ENCODE results near the gene TRDN. TPM values are rescaled to one million over a fixed set of nuclear protein-coding genes. Genes with fewer than 3 reads are reported as not detected.

The TRDN gene
- total and polyA plus RNA-seq, 10 donors: 0.03 to 0.20 (median 0.10) TPM; not detected in 7

DNA sequence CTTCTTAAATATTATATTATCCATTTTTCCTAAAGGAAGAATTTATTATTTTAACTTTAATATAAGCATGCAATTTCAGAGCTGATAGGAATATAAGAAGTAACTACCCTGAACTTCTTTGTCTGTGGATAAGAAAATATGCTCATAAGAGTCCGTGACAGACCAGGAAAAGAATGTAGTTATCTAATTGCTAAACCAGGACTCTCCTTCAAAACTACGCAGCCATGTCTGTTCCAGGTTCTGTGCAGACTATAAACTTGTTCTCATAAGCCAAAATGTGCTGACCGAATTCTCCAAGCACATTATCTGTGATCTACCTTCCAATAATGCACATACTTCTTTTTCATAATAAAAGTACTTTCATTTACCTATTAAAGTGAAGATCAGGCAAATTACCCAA, 116.5 kb downstream of the TRDN start:
- Histone ChIP-seq H3K36me3 (no peaks in the 10 kb centered on the region), H3K27me3 (replicated peaks in 1 of 7) (no peaks in the 10 kb centered on the region), H3K27ac (no peak overlapping the region), H3K4me3 (no peak overlapping the region), H3K4me1 (no peaks in the 10 kb centered on the region), H3K9me3 (peaks cover 0 to 4% (median 0%) of the 10 kb centered on the region in 8 donors)
- WGBS, 5 donors: 65 to 83% (median 74%) methylated on average over 3 of the region's 3 CpGs
- TF ChIP-seq POLR2AphosphoS5 (IDR thresholded peaks at IDR 0.05): no peak
- no peak for TF ChIP-seq POLR2A (IDR thresholded peaks at IDR 0.05)
- TF ChIP-seq, protein P1, sequence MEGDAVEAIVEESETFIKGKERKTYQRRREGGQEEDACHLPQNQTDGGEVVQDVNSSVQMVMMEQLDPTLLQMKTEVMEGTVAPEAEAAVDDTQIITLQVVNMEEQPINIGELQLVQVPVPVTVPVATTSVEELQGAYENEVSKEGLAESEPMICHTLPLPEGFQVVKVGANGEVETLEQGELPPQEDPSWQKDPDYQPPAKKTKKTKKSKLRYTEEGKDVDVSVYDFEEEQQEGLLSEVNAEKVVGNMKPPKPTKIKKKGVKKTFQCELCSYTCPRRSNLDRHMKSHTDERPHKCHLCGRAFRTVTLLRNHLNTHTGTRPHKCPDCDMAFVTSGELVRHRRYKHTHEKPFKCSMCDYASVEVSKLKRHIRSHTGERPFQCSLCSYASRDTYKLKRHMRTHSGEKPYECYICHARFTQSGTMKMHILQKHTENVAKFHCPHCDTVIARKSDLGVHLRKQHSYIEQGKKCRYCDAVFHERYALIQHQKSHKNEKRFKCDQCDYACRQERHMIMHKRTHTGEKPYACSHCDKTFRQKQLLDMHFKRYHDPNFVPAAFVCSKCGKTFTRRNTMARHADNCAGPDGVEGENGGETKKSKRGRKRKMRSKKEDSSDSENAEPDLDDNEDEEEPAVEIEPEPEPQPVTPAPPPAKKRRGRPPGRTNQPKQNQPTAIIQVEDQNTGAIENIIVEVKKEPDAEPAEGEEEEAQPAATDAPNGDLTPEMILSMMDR (IDR thresholded peaks at IDR 0.05 in 8 of 11, conservative IDR thresholded peaks at IDR 0.05 in 3 of 11): no peak
- intact Hi-C loops (cut with DNase I; ENCODE audit: low total_unique reads): no loop called here
- no peak for DNase-seq

DNA sequence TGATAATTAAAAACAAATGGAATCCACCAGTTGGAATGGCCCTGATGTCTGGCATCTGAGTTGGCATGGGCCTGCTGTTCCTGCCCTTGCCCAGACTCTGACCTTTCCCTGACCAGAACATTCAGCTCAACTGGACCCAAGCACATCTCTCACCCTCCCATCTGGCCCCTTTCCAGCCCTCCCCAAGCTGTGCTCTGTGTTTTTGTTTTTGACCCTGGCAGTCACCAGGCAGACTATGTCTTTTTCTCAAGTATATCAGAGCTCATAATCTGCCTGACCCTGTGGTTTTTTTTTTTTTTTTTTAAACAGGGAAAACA, 117.6 kb downstream of the TRDN start:
- no peak for DNase-seq
- intact Hi-C loops (cut with DNase I; ENCODE audit: low total_unique reads): no loop called here

DNA sequence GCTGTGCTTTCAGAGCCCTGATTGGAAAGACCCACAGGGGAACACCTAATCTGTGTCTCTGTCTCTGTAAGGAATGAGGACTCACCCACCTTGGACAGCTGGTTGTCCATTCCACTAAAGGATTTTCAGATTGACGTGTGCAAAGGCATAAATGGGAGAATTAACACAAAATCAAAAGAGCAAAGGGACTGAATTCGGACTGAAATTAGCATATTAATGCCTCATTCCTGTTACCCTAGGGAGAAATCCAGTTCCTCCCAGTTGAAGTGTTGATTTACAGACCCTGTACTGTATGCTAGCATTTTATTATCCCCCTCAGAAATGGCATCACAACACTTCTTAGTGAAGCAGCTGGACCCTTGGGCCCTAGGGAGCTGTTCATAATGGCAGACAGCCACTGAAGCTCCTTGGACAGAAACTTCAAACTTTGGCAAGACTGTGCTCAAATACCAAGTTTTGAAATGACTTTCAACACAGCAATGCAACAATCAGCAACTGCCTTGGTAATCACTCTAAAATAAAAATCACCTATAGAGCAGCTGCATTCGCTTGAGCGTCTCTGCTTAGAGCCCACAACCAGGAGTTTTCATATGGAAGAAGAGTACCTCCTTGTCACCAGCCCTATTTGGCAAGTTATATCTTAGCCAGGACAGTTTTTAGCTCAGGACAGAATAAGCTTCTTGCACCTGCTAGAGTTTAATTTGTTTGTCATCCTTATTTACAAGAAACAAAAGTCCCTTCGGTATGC, 118.1 kb downstream of the TRDN start:
- H3K4me1 ChIP-seq: no peaks in the 10 kb centered on the region
- 73 to 83% (median 81%) methylated on average over 5 of the region's 5 CpGs for WGBS, 5 donors
- H3K27ac ChIP-seq: no peak overlapping the region
- no peak overlapping the region for H3K4me3 ChIP-seq
- intact Hi-C loops (cut with DNase I; ENCODE audit: low total_unique reads): no loop called here
- TF ChIP-seq POLR2A (IDR thresholded peaks at IDR 0.05) (no peak), POLR2AphosphoS5 (IDR thresholded peaks at IDR 0.05) (no peak)
- TF ChIP-seq, protein P1 (IDR thresholded peaks at IDR 0.05 in 8 of 11, conservative IDR thresholded peaks at IDR 0.05 in 3 of 11): no peak
- H3K27me3 ChIP-seq (replicated peaks in 1 of 7): no peaks in the 10 kb centered on the region
- no peaks in the 10 kb centered on the region for H3K36me3 ChIP-seq
- DNase-seq: no peak
- peaks cover 0 to 4% (median 0%) of the 10 kb centered on the region in 8 donors for H3K9me3 ChIP-seq

More for the DNA sequence above, 117.6 kb downstream of the TRDN start:
- H3K9me3 ChIP-seq: peaks cover 0 to 4% (median 0%) of the 10 kb centered on the region in 8 donors
- H3K27me3 ChIP-seq (replicated peaks in 1 of 7): no peaks in the 10 kb centered on the region
- H3K4me1 ChIP-seq: no peaks in the 10 kb centered on the region
- no peak overlapping the region for H3K4me3 ChIP-seq
- TF ChIP-seq POLR2AphosphoS5 (IDR thresholded peaks at IDR 0.05): no peak
- TF ChIP-seq POLR2A (IDR thresholded peaks at IDR 0.05): no peak
- TF ChIP-seq, protein P1 (IDR thresholded peaks at IDR 0.05 in 8 of 11, conservative IDR thresholded peaks at IDR 0.05 in 3 of 11): no peak
- H3K36me3 ChIP-seq: no peaks in the 10 kb centered on the region
- no peak overlapping the region for H3K27ac ChIP-seq

DNA sequence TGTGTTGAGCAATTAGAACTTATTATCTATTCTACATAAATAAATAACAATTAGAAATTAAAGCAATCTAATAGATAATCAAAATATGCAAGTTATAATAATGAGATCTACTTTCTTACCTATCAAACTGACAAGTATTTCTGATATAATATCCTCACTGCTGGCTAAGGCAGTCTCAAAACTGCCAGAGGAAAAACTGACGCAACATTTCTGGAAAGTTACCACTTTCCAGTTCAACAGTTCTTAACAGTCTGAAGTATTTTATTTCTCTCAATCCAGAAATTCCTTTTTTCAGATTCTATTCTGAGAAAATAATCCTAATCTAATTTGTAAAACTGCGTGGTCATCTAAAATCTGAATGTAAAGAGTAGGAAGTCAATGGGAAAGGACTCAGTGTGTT, 121.0 kb downstream of the TRDN start:
- no peaks in the 10 kb centered on the region for H3K4me1 ChIP-seq
- peaks cover 0 to 4% (median 0%) of the 10 kb centered on the region in 8 donors for H3K9me3 ChIP-seq
- WGBS, 5 donors: 85 to 95% (median 90%) methylated on average over 2 of the region's 2 CpGs
- no peaks in the 10 kb centered on the region for H3K36me3 ChIP-seq
- H3K27ac ChIP-seq: no peak overlapping the region
- TF ChIP-seq, protein P1 (IDR thresholded peaks at IDR 0.05 in 8 of 11, conservative IDR thresholded peaks at IDR 0.05 in 3 of 11): no peak
- TF ChIP-seq POLR2A (IDR thresholded peaks at IDR 0.05) (no peak), POLR2AphosphoS5 (IDR thresholded peaks at IDR 0.05) (no peak)
- intact Hi-C loops (cut with DNase I; ENCODE audit: low total_unique reads): no loop called here
- H3K27me3 ChIP-seq (replicated peaks in 1 of 7): no peaks in the 10 kb centered on the region
- no peak for DNase-seq
- H3K4me3 ChIP-seq: no peak overlapping the region
